ENCODE results near the gene AK6. TPM values are rescaled to one million over a fixed set of nuclear protein-coding genes. Genes with fewer than 3 reads are reported as not detected.

Gene AK6
- total RNA-seq, 1 experiment from 2014 or later = 75.1 TPM

GRCh38 chr5:69414885-69415583 lies 45.7 kb upstream of the AK6 start, which contains the start of gene MARVELD2:
Gene MARVELD2 (plus strand): TSS chr5:69415116. CDS start chr5:69419386, 4,270 bp downstream.
- peaks cover 22% of the 10 kb centered on the region for H3K4me1 Mint-ChIP-seq (ENCODE audit: low read depth, unreplicated experiment)
- no peaks in the 10 kb centered on the region for H3K9me3 ChIP-seq
- H3K4me3 Mint-ChIP-seq (ENCODE audit: unreplicated experiment) = peak within 1 kb of the TSS; percentile 92
- peak; percentile 96 for DNase-seq
- H3K36me3 ChIP-seq (ENCODE audit: control insufficient read depth, insufficient read depth, low read length) = peaks cover 3% of the 10 kb centered on the region; the same call in 1 of the 2 replicates
- no peaks in the 10 kb centered on the region for H3K27me3 ChIP-seq (replicated peaks; ENCODE audit: control insufficient read depth, insufficient read depth, low read length)
- H3K27me3 Mint-ChIP-seq (ENCODE audit: insufficient read depth, unreplicated experiment) = no peaks in the 10 kb centered on the region
- peak within 1 kb of the TSS; percentile 93 for H3K27ac Mint-ChIP-seq (ENCODE audit: unreplicated experiment)
- TF ChIP-seq, protein P1, sequence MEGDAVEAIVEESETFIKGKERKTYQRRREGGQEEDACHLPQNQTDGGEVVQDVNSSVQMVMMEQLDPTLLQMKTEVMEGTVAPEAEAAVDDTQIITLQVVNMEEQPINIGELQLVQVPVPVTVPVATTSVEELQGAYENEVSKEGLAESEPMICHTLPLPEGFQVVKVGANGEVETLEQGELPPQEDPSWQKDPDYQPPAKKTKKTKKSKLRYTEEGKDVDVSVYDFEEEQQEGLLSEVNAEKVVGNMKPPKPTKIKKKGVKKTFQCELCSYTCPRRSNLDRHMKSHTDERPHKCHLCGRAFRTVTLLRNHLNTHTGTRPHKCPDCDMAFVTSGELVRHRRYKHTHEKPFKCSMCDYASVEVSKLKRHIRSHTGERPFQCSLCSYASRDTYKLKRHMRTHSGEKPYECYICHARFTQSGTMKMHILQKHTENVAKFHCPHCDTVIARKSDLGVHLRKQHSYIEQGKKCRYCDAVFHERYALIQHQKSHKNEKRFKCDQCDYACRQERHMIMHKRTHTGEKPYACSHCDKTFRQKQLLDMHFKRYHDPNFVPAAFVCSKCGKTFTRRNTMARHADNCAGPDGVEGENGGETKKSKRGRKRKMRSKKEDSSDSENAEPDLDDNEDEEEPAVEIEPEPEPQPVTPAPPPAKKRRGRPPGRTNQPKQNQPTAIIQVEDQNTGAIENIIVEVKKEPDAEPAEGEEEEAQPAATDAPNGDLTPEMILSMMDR (IDR thresholded peaks at IDR 0.05; ENCODE audit: insufficient read depth in 1 of 2, low read depth in 1 of 2, low read length in 1 of 2, severe bottlenecking in 1 of 2, unreplicated experiment in 1 of 2) = peak; percentile 22 to 76
- no peaks in the 10 kb centered on the region for H3K9me3 Mint-ChIP-seq (ENCODE audit: unreplicated experiment)
- intact Hi-C loops (cut with micrococcal nuclease; ENCODE audit: unreplicated experiment) = loop anchor here (1.0 to 5.0 kb wide), 3 partner anchors 37 to 77 kb away; partner anchors contain the start of genes AK6, OCLN, RAD17 and TAF9
- ChIA-PET CTCF (interaction anchor here (0.6 kb wide), 2 partner anchors 25 to 68 kb away, joined by 3 to 5 read pairs; no protein-coding TSS in a partner anchor), POLR2A (interaction anchor here (0.6 to 1.0 kb wide), 2 partner anchors 40 to 84 kb away, joined by 3 read pairs; no protein-coding TSS in a partner anchor)
- peaks cover 49% of the 10 kb centered on the region for H3K36me3 Mint-ChIP-seq (ENCODE audit: insufficient read depth, unreplicated experiment)
- peaks cover 9% of the 10 kb centered on the region for H3K4me1 ChIP-seq
- peak within 1 kb of the TSS; percentile 81 for H3K4me3 ChIP-seq (ENCODE audit: low read depth, low read length)
- TSS peak; percentile 76 for BruUV-seq (replicated peaks)

GRCh38 chr5:69404659-69405330 lies 35.5 kb upstream of the AK6 start:
- BruUV-seq (replicated peaks) = no TSS peak
- Mint-ChIP-seq H3K36me3 (ENCODE audit: insufficient read depth, unreplicated experiment) (peaks cover 57% of the 10 kb centered on the region), H3K27ac (ENCODE audit: unreplicated experiment) (no peak overlapping the region), H3K4me1 (ENCODE audit: low read depth, unreplicated experiment) (no peaks in the 10 kb centered on the region), H3K27me3 (ENCODE audit: insufficient read depth, unreplicated experiment) (no peaks in the 10 kb centered on the region), H3K4me3 (ENCODE audit: unreplicated experiment) (no peak overlapping the region), H3K9me3 (ENCODE audit: unreplicated experiment) (no peaks in the 10 kb centered on the region)
- intact Hi-C loops (cut with micrococcal nuclease; ENCODE audit: unreplicated experiment) = no loop called here
- H3K9me3 ChIP-seq = no peaks in the 10 kb centered on the region; the same call in 1 of the 2 replicates
- H3K4me1 ChIP-seq = no peaks in the 10 kb centered on the region
- ChIA-PET CTCF (no interaction called here), POLR2A (no interaction called here)
- H3K36me3 ChIP-seq (ENCODE audit: control insufficient read depth, insufficient read depth, low read length) = no peaks in the 10 kb centered on the region
- H3K4me3 ChIP-seq (ENCODE audit: low read depth, low read length) = no peak overlapping the region
- DNase-seq = no peak
- no peaks in the 10 kb centered on the region for H3K27me3 ChIP-seq (replicated peaks; ENCODE audit: control insufficient read depth, insufficient read depth, low read length)
- TF ChIP-seq, protein P1 (IDR thresholded peaks at IDR 0.05; ENCODE audit: insufficient read depth in 1 of 2, low read depth in 1 of 2, low read length in 1 of 2, severe bottlenecking in 1 of 2, unreplicated experiment in 1 of 2) = no peak

- H3K36me3 Mint-ChIP-seq (ENCODE audit: insufficient read depth, unreplicated experiment) = peaks cover 39% of the 10 kb centered on the region
- intact Hi-C loops (cut with micrococcal nuclease; ENCODE audit: unreplicated experiment) = no loop called here
- H3K4me3 ChIP-seq (ENCODE audit: low read depth, low read length) = no peak overlapping the region
- 0 out of 2 replicates have a peak, but pooled peaks cover 1% of the 10 kb centered on the region for H3K36me3 ChIP-seq (ENCODE audit: control insufficient read depth, insufficient read depth, low read length)
- no peak overlapping the region for H3K4me3 Mint-ChIP-seq (ENCODE audit: unreplicated experiment)
- DNase-seq = no peak
- POLR2A ChIA-PET = no interaction called here
- no peaks in the 10 kb centered on the region for H3K4me1 Mint-ChIP-seq (ENCODE audit: low read depth, unreplicated experiment)
- no TSS peak for BruUV-seq (replicated peaks)
- no peaks in the 10 kb centered on the region for H3K4me1 ChIP-seq
- no peaks in the 10 kb centered on the region for H3K9me3 Mint-ChIP-seq (ENCODE audit: unreplicated experiment)
- H3K9me3 ChIP-seq = no peaks in the 10 kb centered on the region
- no peak overlapping the region for H3K27ac Mint-ChIP-seq (ENCODE audit: unreplicated experiment)
- TF ChIP-seq, protein P1 (IDR thresholded peaks at IDR 0.05; ENCODE audit: insufficient read depth in 1 of 2, low read depth in 1 of 2, low read length in 1 of 2, severe bottlenecking in 1 of 2, unreplicated experiment in 1 of 2) = no peak
- H3K27me3 ChIP-seq (replicated peaks; ENCODE audit: control insufficient read depth, insufficient read depth, low read length) = no peaks in the 10 kb centered on the region
- CTCF ChIA-PET = no interaction called here
- H3K27me3 Mint-ChIP-seq (ENCODE audit: insufficient read depth, unreplicated experiment) = no peaks in the 10 kb centered on the region
These were observed 9.1 kb upstream of the AK6 start for GRCh38 chr5:69378376-69378775.
